Measurements from ENCODE around the gene TEX38. TPM values are rescaled to one million over a fixed set of nuclear protein-coding genes. Genes with fewer than 3 reads are reported as not detected.
"Not testable (repeated sequence)": the region's sequence is repeated elsewhere in the genome, so short reads cannot be mapped to it uniquely, and the experiment has no call there.

Gene TEX38
- total RNA-seq, 1 experiment from 2014 or later, result not detected

- DNase-seq (ENCODE audit: low read depth), result no peak
Measured at GRCh38 chr1:46655848-46656247, 15.8 kb upstream of the TEX38 start.

- no peak for DNase-seq (ENCODE audit: low read depth)
Measured at GRCh38 chr1:46656643-46657042, 15.0 kb upstream of the TEX38 start.

GRCh38 chr1:46657775-46658174 is 13.9 kb upstream of the TEX38 start:
- DNase-seq (ENCODE audit: low read depth), result no peak

DNA sequence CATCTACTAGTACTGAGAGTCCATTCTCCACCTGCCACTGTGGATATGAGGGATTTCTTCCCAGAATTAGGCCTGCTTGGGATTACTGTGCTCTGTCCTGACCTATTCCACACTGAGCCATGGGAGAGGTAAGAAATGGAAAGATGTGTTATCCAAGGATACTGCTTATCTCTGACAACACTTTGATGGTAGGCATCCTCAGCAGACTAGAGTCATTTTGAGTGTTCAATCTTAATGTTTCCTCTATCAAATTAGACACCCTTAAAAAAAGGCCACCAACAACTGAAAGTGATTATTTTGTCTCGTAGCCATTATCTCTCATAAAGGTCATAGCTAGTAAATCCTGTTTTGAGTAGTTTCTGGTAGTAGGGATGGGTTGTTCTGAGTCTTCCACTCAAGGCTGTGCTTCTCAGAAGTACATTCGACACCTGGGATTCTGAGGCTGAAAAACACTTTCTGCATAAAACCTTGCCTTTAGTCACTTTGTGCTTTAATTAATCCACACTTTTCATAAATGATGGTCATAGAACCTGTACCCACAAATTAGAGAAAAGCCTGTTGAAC is 12.3 kb upstream of the TEX38 start:
- DNase-seq (ENCODE audit: low read depth), result no peak

DNA sequence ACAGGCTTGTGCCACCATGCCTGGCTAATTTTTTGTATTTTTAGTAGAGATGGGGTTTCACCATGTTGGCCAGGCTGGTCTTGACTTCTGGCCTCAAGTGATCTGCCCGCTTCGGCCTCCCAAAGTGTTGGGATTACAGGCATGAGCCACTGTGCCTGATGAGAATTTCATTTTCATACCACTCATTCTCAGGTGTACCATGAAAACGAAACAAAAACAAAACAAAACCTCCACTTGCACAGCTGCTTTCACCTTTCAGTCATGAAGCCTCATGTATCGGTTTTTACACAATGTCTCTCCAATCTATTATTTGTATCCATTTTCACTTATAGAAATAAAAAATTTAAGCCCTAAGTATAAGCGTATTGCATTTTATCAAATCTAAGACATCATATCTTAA is 11.5 kb upstream of the TEX38 start:
- DNase-seq (ENCODE audit: low read depth), result not testable (repeated sequence)

DNA sequence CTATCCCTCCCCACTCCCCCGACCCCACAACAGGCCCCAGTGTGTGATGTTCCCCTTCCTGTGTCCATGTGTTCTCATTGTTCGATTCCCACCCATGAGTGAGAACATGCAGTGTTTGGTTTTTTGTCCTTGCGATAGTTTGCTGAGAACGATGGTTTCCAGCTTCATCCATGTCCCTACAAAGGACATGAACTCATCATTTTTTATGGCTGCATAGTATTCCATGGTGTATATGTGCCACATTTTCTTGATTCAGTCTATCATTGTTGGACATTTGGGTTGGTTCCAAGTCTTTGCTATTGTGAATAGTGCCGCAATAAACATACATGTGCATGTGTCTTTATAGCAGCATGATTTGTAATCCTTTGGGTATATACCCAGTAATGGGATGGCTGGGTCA is 8.7 kb upstream of the TEX38 start:
- not testable (repeated sequence) for DNase-seq (ENCODE audit: low read depth)

GRCh38 chr1:46665983-46666382 is 5.7 kb upstream of the TEX38 start:
- no peak for DNase-seq (ENCODE audit: low read depth)

- DNase-seq (ENCODE audit: low read depth), result peak; percentile 79
Measured at GRCh38 chr1:46667782-46668760, 3.6 kb upstream of the TEX38 start, which contains the start of gene ATPAF1. Gene ATPAF1 (minus strand): TSS chr1:46668364. CDS start chr1:46668322, 42 bp downstream.

GRCh38 chr1:46670134-46670533 is 1.5 kb upstream of the TEX38 start:
- DNase-seq (ENCODE audit: low read depth), result no peak

- DNase-seq (ENCODE audit: low read depth), result no peak
Measured at GRCh38 chr1:46672696-46673095, 1.0 kb downstream of the TEX38 start.

GRCh38 chr1:46673749-46674182 is 2.1 kb downstream of the TEX38 start:
- DNase-seq (ENCODE audit: low read depth), result peak; percentile 55

DNA sequence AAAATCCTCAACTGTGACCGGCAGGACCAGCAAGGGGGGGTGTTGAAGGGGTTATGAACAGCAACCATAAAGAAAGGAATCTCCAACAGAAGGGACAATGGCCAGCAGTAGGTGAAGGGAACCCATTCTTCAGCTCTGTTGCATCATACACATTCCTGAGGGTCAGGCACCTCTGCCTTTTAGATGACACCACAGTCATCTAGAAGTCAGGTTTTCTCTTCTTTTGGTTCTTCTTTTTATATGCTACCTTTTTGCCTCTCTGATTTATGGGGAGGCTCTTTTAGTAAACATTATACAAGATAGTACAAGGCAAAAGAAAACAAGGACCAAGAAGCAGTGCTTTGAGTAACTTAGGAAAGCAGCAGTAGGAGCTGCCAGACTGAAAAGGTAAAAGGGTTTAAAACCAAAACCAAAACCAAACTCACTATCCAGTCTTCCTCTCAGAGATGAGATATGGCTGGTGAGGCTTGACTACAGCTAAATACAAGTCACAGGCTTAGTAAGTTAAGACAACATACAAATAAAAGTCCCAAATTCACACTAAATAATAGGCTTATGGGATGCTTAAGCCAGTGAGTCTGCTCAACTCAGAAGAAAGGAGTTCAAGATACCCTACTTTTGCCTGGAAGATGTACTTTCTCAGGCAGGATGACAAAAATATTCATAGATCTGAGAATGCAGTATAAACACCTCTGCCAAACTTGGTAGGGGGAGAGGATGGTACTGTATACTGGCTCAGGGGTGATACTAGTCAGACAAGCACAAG is 4.1 kb downstream of the TEX38 start:
- no peak for DNase-seq (ENCODE audit: low read depth)

- DNase-seq (ENCODE audit: low read depth), result no peak
Measured at GRCh38 chr1:46676531-46676930, 4.9 kb downstream of the TEX38 start.

DNA sequence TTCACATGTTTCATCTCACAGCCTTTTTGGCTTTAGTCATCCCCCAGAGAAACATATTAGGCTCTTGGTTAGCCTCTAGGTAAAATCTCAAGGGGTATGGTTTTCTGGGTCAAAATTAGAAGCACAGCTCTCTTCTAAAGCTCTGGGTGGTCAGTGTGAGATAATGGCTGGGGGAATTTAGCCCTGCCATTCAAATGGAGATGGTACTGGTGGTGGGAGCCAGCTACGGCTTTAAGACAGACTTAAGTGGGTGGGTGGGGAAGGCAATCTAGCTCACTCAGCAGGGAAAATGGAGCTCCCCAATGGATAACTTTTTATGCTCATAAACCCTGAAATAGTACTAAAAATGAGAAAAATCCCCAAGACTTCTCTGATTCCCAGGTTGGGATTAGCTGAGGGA is 5.7 kb downstream of the TEX38 start:
- DNase-seq (ENCODE audit: low read depth), result no peak

GRCh38 chr1:46679789-46680573 is 8.3 kb downstream of the TEX38 start:
- no peak for DNase-seq (ENCODE audit: low read depth)

GRCh38 chr1:46681333-46682034 is 9.8 kb downstream of the TEX38 start:
- no peak for DNase-seq (ENCODE audit: low read depth)

DNA sequence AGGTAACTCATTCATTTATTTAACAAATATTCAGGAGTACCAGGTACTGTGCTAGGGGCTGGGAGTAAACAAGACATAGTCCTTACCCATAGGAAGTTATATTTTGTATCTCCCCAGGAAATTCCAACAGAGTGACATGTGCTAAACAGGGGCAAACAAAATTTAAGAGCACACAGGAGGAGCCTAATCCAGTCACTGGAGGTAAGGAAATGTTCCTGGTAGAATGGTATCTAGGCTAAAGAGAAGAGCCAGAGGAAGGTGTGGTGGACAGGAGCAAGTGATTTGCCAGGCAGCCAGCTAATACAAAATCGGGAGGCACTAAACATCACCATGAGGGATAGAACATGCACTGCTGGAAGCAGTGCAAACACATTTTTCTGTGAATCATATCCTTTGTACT is 10.4 kb downstream of the TEX38 start:
- DNase-seq (ENCODE audit: low read depth), result no peak

DNA sequence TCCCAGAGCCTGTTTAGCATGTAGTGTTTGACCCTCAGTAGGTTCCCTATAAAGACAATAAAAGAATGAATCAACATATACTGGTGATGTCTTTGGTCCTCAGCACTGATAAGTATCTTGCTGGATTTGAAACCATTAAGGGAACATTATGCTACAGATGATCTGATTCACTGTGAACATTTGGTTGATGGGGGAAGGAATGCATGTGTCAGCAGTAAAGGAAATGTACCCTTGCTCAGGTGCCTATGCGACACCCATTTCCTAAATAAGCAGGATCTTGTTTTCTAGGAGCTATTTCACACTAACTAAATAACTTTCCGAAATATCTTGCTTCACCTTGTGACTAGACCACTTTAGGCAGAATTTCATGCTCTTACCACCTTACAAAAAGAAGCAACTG is 13.0 kb downstream of the TEX38 start:
- no peak for DNase-seq (ENCODE audit: low read depth)

DNA sequence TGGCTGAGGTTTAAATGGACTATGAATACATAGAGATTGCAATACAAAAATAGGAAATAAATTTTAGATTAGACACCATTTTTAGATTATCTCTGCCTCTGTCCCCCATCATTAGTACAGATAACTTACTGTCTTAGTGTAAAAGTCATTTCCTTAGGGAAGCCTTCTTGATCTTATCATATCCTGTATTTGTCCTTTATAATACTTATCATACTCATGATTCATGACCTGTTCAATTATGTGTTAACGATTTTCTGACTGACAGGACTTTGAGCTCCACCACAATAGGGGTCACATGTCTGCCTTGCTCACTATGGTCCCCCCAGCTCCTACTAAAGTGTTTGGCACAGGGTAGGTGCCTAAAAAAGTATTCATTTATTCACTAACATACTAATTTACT is 14.6 kb downstream of the TEX38 start:
- DNase-seq (ENCODE audit: low read depth), result no peak

DNA sequence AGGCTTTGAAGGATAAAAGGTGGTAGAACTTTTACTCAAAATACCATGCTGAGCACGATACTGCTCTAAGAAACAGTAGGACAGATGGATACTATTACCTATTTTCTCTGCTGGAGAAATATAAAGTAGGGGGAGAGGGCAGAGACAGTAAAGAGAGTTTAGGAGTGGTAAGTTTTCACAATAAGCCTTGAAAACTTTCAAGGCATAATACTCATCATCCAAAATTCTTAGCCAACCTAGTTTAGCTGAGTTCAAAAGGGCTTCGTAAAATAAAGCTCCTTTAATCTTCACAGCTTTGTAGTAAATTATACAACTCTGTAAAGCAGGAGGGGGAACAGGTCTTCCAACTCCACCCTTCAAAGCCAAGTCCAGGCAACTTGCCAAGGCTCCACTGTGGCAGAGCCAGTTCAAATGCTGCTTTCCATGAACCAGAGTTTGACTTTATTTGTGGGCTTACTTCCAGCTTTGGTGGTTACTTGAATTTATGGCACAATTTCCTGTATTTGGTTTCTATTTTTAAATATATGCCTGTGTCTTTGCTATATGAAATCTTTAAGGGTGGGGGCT is 15.5 kb downstream of the TEX38 start:
- peak; percentile 35 for DNase-seq (ENCODE audit: low read depth)
